HG03565 (cell line): ENCODE results near the gene DNAH3.
"Not testable (repeated sequence)": the region's sequence is repeated elsewhere in the genome, so short reads cannot be mapped to it uniquely, and the experiment has no call there.

Source experiments
- ATAC-seq: cut with Tn5 transposase; IDR thresholded peaks from one replicate; pipeline ENCODE4 v1.9.1; 2021; ENCODE audit warnings: mild to moderate bottlenecking, moderate library complexity; ENCODE audit not compliant: unreplicated experiment

DNAH3 gene

GRCh38 chr16:21150375-21151001 is at the start of gene DNAH3:
TSS of gene DNAH3 (minus strand) at chr16:21150846. CDS start at chr16:21150319, 527 bp downstream.
- ATAC-seq, result no peak

- ATAC-seq, result no peak
These were observed 49.1 kb upstream of the DNAH3 start for GRCh38 chr16:21199607-21200218.

GRCh38 chr16:21197621-21198020 is 47.0 kb upstream of the DNAH3 start:
- no peak for ATAC-seq

- ATAC-seq, result no peak
These were observed 46.5 kb upstream of the DNAH3 start for GRCh38 chr16:21197112-21197511.

GRCh38 chr16:21195330-21195729 is 44.7 kb upstream of the DNAH3 start:
- not testable (repeated sequence) for ATAC-seq

- ATAC-seq, result no peak
These were observed 44.2 kb upstream of the DNAH3 start for GRCh38 chr16:21194771-21195301.

- no peak for ATAC-seq
These were observed 42.3 kb upstream of the DNAH3 start for GRCh38 chr16:21192991-21193390.

GRCh38 chr16:21190599-21190998 is 40.0 kb upstream of the DNAH3 start:
- ATAC-seq, result no peak

- no peak for ATAC-seq
These were observed 39.4 kb upstream of the DNAH3 start for GRCh38 chr16:21190013-21190412.

- no peak for ATAC-seq
These were observed 38.7 kb upstream of the DNAH3 start for GRCh38 chr16:21189311-21189710.

GRCh38 chr16:21186326-21186691 is 35.7 kb upstream of the DNAH3 start:
- no peak for ATAC-seq

- ATAC-seq, result no peak
These were observed 35.1 kb upstream of the DNAH3 start for GRCh38 chr16:21185659-21186325.

- no peak for ATAC-seq
These were observed 34.2 kb upstream of the DNAH3 start for GRCh38 chr16:21184834-21185233.

GRCh38 chr16:21183995-21184394 is 33.3 kb upstream of the DNAH3 start:
- ATAC-seq, result no peak

GRCh38 chr16:21179983-21180365 is 29.3 kb upstream of the DNAH3 start:
- ATAC-seq, result no peak

- ATAC-seq, result no peak
These were observed 28.7 kb upstream of the DNAH3 start for GRCh38 chr16:21179126-21179982.

GRCh38 chr16:21175397-21175796 is 24.8 kb upstream of the DNAH3 start:
- ATAC-seq, result no peak

GRCh38 chr16:21172650-21173049 is 22.0 kb upstream of the DNAH3 start:
- no peak for ATAC-seq

- ATAC-seq, result not testable (repeated sequence)
These were observed 19.5 kb upstream of the DNAH3 start for GRCh38 chr16:21170116-21170515.

GRCh38 chr16:21169249-21169981 is 18.8 kb upstream of the DNAH3 start:
- no peak for ATAC-seq
